Activated T-helper 9 cell treated with anti-CD3 and anti-CD28 coated beads, Interleukin-2, amount 50 U/mL, for 16 hours (primary cell): Measurements from ENCODE around the gene PCBP1.
"Not testable (repeated sequence)": the region's sequence is repeated elsewhere in the genome, so short reads cannot be mapped to it uniquely, and the experiment has no call there.

Experiments
- DNase-seq: peaks from one replicate; pipeline ENCODE4 v3.0.0-alpha.2; 2020; ENCODE audit warnings: low read depth

The PCBP1 gene

GRCh38 chr2:70098032-70098431, 10.8 kb downstream of the PCBP1 start:
- DNase-seq, result no peak

DNA sequence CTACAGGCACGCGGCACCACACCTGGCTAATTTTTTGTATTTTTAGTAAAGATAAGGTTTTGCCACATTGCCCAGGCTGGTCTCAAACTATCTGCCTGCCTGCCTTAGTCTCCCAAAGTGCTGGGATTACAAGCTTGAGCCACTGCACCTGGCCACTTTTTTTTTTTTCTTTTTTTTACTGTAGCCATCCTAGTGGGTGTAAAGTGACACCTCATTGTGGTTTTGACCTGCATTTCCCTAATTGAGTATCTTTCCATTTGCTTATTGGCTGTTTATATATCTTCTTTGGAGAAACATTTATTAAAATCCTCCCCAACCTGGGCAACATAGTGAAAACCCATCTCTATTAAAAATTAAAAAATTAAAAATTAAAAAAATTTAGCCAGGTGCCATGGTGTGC, 12.0 kb downstream of the PCBP1 start:
- no peak for DNase-seq

GRCh38 chr2:70101174-70101573, 13.9 kb downstream of the PCBP1 start:
- DNase-seq, result no peak

GRCh38 chr2:70101686-70102085, 14.4 kb downstream of the PCBP1 start:
- DNase-seq, result not testable (repeated sequence)

GRCh38 chr2:70102323-70102905, 15.1 kb downstream of the PCBP1 start:
- not testable (repeated sequence) for DNase-seq

DNA sequence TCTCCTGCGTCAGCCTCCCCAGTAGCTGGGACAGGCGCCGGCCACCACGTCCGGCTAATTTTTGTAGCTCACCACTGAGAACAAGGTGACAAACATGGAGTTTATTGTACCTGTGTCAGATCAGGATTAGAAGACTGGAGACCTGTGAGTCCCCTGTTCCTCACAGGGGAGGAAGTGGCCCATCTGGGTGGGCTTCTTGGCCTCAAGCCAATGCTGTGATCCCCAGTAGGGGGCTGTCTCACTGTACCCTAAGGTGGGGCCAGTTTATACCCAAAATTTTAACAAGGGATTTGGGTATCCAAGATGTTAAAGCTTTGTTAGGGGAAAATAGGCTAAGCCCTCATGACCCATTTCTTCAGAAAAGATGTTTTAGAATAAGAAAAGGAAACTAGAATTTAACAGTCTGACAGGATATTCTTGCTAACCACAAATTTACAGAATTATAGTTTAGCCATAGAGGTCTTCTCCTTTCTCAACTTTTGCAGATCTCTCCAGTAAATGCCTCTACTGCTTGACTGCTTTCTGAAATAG, 16.3 kb downstream of the PCBP1 start:
- DNase-seq, result no peak

GRCh38 chr2:70104231-70105111, 17.2 kb downstream of the PCBP1 start:
- no peak for DNase-seq

GRCh38 chr2:70106138-70106537, 18.9 kb downstream of the PCBP1 start:
- not testable (repeated sequence) for DNase-seq

DNA sequence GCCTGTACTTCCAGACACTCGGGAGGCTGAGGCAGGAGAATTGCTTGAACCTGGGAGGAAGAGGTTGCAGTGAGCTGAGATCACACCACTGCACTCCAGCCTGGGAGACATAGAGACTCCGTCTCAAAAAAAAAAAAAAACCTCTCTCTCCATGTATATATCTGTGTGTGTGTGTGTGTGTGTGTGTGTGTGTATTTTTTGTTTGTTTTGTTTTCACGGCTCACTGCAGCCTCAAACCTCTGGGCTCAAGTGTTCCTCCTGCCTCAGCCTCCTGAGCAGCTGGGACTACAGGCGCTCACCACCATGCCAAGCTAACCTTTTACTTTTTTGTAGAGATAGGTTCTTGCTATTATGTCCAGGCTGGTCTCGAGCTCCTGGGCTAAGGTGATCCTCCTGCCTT, 23.1 kb downstream of the PCBP1 start:
- not testable (repeated sequence) for DNase-seq

- DNase-seq, result no peak
Measured at GRCh38 chr2:70111752-70112591, 24.7 kb downstream of the PCBP1 start.

- DNase-seq, result no peak
Measured at GRCh38 chr2:70113359-70114070, 26.2 kb downstream of the PCBP1 start.

- no peak for DNase-seq
Measured at GRCh38 chr2:70115646-70116442, 28.6 kb downstream of the PCBP1 start.

DNA sequence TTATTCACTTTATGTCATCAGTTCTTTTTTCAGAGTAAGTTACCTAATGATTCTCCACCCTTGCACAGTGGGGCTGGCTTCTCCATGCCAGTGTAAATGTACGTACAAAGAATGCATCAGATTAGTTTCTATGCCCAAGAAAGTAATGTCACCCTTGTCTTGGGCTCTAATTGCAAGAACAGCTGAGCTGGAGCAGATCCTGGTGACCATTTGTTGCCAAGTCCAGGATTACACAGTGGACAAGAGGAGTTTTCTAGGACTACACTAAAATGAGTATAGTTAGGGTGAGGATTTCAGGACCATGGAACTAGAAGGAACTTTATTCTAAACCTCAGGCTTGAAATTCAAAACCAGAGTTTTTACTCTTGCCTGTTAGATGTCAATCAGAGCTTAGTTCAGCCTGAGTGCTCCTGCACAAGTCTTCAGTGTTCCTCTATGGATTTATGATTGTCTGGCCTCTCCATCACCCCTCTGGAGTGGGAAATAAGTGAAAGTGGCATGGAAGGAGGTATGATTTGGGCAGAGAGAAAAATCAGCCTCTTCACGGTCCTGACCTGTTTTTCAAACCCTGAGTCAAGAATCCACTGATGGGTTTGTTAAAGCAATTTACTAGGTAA, 29.8 kb downstream of the PCBP1 start:
- DNase-seq, result no peak

GRCh38 chr2:70118798-70119454, 31.6 kb downstream of the PCBP1 start:
- no peak for DNase-seq

DNA sequence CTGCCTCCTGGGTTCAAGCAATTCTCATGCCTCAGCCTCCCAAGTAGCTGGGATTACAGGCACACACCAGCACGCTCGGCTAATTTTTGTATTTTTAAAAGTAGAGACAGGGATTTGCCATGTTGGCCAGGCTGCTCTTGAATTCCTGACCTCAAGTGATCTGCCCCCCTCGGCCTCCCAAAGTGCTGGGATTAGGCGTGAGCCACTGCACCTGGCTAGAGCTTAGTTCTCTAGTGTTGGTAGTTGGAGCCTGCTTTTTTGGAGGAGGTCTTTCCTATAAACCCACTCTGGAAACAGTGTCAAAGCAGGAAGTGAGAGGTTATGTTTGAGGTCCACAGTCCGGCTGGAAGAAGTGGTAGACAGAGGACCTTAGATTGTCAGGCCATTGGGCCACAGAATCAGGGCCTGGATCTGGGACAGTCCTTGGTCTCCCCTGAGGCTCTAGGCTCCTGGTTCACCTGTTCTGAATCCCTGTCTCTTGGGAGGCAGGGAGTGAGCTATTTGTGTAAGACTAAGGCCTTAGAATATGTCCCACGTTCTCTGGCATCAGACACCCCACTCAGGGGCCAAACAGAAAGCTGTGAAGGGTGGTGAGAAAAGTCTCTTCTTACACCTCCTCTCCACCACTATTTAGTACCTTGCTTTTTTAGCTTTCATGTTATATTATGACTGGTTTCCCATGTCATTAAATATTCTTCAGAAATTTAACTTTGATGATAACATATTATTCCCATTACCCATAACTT, 34.5 kb downstream of the PCBP1 start:
- DNase-seq, result no peak

GRCh38 chr2:70122470-70122869, 35.2 kb downstream of the PCBP1 start:
- DNase-seq, result no peak

GRCh38 chr2:70123051-70123828, 36.0 kb downstream of the PCBP1 start:
- no peak for DNase-seq

GRCh38 chr2:70123829-70124116, 36.5 kb downstream of the PCBP1 start:
- no peak for DNase-seq
